ENCODE data around the gene BRIP1.

GRCh38 chr17:61846088-61846487 is 17.2 kb downstream of the BRIP1 start:
- TF ChIP-seq POLR2A (IDR thresholded peaks at IDR 0.05), result no peak
- TF ChIP-seq POLR2AphosphoS5 (IDR thresholded peaks at IDR 0.05), result no peak
- TF ChIP-seq, protein P1, sequence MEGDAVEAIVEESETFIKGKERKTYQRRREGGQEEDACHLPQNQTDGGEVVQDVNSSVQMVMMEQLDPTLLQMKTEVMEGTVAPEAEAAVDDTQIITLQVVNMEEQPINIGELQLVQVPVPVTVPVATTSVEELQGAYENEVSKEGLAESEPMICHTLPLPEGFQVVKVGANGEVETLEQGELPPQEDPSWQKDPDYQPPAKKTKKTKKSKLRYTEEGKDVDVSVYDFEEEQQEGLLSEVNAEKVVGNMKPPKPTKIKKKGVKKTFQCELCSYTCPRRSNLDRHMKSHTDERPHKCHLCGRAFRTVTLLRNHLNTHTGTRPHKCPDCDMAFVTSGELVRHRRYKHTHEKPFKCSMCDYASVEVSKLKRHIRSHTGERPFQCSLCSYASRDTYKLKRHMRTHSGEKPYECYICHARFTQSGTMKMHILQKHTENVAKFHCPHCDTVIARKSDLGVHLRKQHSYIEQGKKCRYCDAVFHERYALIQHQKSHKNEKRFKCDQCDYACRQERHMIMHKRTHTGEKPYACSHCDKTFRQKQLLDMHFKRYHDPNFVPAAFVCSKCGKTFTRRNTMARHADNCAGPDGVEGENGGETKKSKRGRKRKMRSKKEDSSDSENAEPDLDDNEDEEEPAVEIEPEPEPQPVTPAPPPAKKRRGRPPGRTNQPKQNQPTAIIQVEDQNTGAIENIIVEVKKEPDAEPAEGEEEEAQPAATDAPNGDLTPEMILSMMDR (IDR thresholded peaks at IDR 0.05), result no peak

All from prostate gland (tissue), 2 donors.